ENCODE data around the gene SNHG17.
"Not testable (repeated sequence)": the region's sequence is repeated elsewhere in the genome, so short reads cannot be mapped to it uniquely, and the experiment has no call there.

Gene SNHG17

DNA sequence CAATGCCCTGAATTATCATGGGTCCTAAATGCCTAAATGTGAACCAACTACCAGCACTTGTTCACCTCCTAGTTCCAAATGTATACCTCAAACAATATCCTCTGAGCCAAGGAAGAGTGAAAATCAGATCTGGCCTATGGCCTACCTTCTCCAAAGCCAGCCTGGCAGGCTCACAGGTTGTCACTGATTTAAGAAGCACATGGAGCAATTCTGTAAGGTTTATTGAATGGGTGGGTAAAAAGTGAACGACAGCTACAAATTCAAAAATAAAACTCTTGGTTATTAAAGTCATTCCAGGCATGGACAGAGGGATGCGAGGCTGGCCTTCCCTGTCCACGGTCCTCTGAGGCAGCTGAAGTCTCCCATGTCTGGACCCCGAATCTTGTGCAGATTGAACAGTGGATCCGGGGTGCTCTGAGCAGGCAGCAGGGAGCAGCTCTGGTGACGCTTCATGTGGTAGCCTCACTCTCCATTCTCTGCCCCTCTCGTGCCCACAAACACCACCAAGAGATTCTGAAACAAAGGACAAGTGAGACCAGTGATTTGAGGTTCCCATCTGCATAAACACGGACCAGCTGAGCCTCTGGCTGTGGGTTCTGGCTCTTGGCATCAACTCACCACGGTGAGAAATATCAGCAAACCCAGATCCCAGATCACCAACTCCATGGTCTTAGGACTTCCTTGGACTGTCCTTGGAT, 14.6 kb downstream of the SNHG17 start:
- no peak for DNase-seq (ENCODE audit: low read depth in 3 of 3)

DNA sequence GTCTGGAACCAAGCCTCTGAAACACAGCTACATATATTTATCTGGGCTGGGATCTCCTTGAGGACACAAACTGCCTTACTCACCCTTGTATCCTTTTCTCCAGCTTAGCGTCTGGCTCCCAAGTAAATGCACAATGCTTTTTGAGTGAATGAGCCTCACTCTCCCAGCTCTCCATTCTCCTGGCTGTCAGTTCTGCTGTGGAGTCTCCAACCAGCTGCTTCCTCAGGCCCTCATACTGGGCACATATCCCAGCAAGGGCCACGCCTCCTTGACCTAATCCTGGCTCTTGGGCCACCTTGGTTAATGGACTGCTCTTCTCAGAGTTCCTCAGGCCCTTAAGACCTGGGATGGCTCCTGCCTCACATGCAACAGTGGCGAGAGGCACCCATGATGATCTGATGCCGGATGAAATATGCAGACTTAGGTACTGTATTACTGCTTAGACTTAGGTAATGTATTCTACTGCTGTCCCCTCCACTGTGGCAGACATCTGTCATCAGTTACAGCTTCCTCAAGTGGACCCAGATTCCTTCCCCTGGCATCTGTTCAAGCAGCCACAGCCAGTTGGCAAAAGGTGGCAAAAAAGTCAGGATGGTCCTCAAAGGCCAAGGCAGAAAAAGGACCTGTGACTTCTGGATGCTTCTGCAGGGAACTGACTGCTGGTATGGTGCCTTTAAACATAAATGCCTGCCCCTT, 16.5 kb downstream of the SNHG17 start:
- no peak for DNase-seq (ENCODE audit: low read depth in 3 of 3)

DNA sequence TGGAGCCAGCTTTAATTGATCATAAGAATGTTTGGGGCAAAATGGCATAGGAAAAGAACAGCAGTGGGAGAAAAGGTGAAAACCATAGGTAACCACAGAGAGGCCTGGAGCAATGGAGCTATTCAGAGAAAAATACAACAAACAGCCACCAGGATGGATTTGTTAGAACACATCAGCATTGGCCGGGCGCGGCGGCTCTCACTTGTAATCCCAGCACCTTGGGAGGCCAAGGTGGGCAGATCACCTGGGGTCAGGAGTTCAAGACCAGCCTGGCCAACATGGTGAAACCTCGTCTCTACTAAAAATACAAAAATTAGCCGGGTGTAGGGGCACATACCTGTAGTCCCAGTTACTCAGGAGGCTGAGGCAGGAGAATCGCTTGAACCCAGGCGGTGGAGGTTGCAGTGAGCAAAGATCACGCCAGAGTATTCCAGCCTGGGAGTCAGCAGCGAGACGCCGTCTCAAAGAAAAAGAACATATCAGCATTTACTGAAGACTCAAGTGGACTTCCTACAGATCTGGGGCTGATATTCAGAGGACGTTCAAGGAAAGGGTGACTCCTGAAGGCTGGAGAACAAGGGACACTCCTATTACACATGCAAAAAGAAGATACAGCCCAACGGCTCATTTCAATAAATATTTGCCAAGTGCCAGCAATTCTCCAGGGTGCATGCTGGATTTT, 20.2 kb downstream of the SNHG17 start:
- no peak for DNase-seq (ENCODE audit: low read depth in 3 of 3)

DNA sequence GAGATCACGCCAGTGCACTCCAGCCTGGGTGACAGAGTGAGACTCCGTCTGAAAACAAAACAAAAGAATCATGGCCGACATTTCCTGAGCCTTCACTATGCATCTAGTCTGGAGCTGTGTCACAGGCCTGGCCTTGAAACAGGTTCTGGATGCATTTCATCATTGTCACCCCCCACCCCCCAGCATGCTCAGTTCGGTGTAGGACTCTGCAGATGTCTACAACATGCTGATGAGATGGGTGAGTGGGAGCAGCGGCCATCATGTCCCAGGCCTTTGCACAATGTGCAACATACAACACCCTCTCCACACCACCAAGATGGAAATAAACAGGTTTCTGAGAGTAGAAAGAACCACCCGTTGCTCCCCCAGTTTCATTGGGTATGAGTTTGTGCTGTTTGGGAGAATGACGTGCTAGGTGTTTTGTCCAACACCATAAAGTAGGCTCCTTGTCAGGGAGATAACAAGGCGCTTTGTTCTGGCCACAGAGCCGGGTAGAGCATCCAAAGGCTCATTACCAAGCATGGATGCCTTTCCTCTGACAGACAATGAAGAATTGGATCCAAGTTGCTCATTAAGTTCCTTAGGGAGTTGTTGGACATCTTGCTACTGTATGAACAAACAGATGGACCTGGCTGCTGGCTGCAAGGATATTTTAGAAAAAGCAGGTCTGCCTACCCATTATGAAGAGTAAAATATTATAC, 22.1 kb downstream of the SNHG17 start:
- no peak for DNase-seq (ENCODE audit: low read depth in 3 of 3)

DNA sequence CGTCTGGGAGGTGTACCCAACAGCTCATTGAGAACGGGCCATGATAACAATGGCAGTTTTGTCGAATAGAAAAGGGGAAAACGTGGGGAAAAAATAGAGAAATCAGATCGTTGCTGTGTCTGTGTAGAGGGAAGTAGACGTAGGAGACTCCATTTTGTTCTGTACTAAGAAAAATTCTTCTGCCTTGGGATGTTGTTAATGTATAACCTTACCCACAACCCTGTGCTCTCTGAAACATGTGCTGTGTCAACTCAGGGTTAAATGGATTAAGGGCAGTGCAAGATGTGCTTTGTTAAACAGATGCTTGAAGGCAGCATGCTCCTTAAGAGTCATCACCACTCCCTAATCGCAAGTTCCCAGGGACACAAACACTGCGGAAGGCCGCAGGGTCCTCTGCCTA, 27.3 kb downstream of the SNHG17 start:
- not testable (repeated sequence) for DNase-seq (ENCODE audit: low read depth in 3 of 3)

DNA sequence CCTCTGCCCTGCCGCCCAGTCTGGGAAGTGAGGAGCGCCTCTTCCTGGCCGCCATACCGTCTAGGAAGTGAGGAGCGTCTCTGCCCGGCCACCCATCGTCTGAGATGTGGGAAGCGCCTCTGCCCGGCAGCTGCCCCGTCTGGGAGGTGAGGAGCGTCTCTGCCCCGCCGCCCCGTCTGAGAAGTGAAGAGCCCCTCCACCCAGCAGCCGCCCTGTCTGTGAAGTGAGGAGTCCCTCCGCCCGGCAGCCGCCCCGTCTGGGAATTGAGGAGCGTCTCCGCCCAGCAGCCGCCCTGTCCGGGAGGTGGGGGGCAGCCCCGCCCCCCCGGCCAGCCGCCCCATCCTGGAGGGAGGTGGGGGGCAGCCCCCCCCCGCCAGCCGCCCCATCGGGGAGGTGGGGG, 27.8 kb downstream of the SNHG17 start:
- no peak for DNase-seq (ENCODE audit: low read depth in 3 of 3)

DNA sequence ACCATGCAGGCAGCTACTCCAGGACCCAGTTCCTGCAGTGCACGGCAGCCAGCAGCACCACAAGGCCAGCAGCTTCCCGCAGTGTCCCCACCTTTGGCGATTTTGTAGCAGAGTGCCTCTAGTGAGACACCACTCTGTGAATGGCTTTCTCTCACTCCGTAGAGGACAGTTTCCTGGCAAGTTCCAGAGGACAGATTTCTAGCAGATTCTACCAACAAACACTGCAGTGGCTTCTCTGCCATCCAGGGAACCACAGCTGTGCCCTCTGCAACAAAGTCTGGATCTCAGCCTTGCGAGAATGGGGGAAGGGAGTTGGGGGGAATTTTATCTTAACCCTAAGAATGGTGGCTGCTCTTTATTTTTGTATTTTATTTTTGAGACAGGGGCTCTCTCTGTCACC, 28.7 kb downstream of the SNHG17 start:
- no peak for DNase-seq (ENCODE audit: low read depth in 3 of 3)

DNA sequence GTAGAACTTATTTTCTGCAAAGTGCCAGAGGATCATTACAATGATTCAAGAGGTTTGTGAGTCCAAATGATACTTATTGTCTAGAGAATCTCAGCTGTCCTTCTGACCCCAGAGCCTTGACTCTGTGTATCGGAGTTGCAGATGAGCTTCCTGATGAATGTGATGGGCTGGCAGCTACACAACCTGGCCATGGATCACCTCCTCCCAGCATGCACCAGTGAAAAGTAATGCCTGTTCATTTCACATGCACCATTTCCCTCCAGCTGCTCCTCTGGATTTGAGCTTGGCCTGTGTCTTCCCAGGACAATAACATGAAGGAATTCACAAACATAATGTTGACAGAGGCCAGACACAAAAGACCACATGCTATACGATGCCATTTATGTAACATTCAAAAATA, 30.0 kb downstream of the SNHG17 start:
- no peak for DNase-seq (ENCODE audit: low read depth in 3 of 3)

DNA sequence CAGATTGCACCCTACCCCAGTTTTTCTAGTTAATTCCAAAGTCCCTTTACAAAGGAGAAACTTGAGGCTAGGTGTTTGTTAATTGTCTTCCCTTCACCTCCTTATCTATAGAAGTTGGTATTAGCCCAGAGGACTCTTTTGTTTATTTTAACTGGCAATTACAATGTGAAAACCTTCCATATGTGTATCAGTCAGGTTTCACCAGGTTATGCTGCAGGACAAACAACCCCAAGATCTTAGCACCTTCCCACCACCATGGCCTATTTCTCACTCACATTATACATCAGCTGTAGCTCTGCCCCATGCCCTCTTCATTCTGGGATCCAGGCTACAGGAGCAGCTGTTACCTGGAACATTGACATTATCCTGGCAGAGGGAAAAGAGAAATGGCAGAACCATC, 31.1 kb downstream of the SNHG17 start:
- DNase-seq (ENCODE audit: low read depth in 3 of 3), result no peak

DNA sequence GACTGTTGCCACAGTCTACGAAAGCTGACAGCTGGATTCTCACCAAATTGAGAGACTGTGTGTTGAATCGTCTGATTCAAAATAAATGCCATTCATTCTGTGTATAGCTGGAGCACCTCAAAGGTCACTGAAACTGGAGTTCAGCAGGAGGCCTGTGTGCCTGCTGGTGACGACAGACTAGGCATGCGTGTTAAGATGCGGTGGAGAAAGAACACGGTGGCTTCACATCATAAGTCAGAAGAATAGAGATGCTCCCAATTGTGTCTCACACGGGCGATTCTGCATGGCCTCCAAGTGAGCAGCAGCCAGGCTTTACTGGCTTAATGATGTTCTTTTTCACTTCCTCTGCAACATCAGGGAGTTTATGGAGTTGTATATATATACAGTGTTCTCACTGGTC, 32.3 kb downstream of the SNHG17 start:
- DNase-seq (ENCODE audit: low read depth in 3 of 3), result no peak

DNA sequence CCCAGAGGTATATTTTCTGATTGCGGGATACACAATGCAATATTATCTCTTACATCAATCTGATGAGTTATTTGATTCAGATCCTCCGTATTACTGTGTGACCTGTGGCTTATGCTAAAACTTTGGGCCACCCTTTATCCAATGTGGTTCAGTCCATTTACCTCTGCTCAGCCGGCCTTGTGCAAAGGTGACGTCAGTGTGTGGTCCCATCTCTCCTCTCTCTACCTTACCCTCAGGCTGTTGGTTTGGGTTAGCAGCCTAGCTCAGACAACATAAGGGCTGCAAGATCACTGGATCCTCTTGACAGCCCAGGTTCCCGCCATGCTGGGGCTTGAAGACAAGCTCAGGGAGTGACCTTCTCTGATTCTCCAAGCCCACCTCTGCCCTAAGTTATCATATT, 33.0 kb downstream of the SNHG17 start:
- no peak for DNase-seq (ENCODE audit: low read depth in 3 of 3)

DNA sequence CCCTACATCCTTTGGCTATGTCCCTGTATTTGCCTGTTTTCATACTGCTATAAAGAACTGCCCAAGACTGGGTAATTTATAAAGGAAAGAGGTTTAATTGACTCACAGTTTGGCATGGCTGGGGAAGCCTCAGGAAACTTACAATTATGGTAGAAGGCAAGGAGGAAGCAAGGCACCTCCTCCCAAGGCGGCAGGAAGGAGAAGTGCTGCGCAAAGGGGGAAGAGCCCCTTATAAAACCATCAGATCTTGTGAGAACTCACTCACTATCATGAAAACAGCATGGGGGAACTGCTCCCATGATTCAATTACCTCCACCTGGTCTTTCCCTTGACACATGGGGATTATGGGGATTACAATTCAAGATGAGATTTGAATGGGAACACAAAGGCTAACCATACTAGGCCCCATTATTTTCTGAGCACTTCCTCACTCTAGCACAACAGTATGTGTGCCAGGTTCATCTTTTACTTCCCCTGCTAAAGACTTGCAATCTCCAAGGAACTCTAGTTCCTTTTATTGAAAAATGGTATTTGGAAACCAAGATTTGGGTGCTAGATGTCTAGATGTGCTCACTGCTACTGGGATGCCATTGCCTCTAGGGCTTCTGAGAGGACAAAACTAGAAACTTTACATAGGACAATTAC, 39.3 kb downstream of the SNHG17 start:
- not testable (repeated sequence) for DNase-seq (ENCODE audit: low read depth in 3 of 3)

DNA sequence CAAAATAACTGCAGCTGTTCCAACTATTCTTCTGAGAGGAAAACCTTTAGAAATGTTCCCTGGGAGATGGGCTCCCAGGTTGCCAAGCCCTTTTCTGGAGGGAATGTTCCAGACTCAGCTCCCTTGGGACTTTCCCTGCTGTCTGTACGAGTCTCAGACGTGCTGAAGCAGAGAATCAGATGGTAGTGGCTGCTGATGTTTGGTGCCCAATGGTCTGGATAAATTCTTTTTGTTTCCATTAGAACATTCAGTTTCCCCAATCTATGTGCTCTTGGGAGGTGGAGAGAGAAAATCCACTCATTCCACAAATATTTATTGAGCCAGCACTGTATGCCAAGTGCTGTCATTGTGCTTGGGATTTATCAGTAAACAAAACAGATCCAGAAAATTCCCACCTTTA, 40.0 kb downstream of the SNHG17 start:
- DNase-seq (ENCODE audit: low read depth in 3 of 3), result no peak

DNA sequence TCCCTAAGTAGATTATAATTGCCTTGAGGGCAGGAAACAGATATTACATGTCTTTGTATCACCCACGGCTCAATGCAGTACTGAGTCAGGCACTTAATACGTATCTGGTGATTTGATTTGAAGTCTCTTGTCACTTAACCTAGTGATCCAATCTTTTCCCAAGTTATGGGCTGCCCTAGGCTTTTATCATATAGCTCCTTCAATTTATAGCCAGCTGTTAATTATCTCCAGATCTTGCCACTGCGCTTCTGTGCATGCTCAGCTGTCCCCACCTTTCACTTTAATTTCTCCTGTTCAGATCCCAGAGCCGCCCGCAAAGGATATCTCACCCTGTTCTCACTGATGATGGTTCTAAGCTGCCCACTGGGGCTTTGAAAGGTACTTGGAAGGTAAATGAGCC, 41.9 kb downstream of the SNHG17 start:
- no peak for DNase-seq (ENCODE audit: low read depth in 3 of 3)

DNA sequence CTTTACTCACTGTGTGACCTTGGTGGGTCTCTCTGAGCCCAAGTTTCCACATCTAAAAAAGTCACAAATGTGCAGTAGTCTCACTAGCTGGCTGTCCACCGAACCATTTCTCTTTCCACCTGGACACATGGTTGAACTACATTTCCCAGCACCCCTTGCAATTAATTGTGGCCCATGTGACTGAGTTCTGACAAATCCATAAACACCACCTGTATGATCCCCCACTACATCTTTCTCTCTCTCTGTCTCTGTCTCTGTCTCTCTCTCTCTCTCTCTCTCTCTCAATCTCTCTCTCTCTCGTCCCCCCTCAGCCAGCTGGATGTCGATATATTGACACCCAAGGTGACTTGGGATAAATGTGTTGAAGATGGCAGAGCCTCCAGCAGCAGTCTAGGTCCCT, 42.8 kb downstream of the SNHG17 start:
- DNase-seq (ENCODE audit: low read depth in 3 of 3), result no peak

DNA sequence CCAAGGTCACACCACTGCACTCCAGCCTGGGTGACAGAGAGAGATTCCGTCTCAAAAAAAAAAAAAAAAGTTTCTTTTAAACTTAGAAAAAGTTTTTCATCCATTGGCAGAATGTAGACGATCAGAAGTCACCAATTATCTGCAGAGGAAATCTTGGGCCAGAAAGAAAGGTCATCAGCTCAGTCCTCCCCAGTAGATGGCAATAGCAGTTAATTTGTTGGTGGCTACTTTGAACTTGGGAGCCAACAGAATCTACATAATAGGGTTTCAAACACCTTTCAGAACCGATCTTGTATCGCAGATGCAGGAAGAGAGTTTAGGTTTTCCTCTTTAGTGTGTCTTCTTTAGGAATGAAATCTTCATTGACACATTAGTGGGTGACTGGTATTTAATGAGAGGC, 47.2 kb downstream of the SNHG17 start:
- DNase-seq (ENCODE audit: low read depth in 3 of 3), result no peak

DNA sequence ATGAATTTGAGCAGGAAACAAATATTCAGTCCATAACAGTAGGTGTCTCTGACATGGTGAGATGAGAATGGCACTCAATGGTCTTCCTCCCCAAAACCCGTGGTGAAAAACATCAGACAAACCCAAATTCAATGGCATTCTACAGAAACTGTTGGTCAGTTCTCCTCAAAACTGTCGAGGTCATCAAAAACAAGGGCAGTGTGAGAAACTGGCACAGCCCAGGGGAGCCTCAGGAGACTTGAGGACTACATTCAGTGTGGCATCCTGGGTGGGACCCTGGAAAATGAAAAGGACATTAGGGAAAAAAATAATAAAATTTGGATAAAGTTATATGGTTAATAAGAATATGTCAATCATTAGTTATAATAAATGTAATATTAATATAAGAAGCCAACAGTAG, 48.3 kb downstream of the SNHG17 start:
- DNase-seq (ENCODE audit: low read depth in 3 of 3), result no peak

DNA sequence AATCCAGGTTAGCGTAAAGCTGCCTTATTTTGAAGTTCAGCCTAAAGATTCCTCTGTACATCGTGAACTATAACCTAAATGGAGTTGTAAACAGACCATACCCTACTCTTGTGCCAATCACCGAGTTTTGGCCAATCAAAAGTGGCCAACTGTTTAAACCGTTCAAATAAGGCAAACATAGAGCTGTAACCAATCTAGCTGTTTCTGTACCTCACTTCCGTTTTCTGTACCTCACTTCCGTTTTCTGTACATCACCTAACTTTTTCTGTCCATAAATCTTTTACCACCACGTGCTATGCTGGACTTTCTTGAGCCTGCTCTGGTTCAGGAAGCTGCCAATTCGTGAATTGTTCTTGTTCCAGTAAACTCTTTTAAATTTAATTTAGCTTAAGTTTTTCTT, 49.1 kb downstream of the SNHG17 start:
- DNase-seq (ENCODE audit: low read depth in 3 of 3), result no peak

DNA sequence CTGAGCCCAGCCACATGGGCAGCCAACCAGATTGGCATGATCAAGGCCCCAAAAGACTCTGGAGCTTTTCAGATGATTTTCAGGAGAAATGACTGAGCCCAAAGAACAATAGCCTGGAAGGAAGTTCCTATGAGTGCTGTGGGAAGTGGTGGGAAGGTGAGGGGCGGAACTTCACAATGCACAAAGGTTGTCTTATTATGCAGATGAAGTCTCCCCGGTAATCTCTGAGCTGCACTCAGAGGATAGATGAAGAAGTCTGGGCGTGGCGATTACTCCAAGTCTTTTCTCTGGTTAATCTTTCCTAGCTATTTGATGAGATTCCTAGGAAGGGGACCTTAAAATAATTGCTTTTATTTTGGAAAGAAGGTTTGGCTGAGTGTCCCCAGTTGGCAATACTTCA, 52.0 kb downstream of the SNHG17 start:
- DNase-seq (ENCODE audit: low read depth in 3 of 3), result no peak

DNA sequence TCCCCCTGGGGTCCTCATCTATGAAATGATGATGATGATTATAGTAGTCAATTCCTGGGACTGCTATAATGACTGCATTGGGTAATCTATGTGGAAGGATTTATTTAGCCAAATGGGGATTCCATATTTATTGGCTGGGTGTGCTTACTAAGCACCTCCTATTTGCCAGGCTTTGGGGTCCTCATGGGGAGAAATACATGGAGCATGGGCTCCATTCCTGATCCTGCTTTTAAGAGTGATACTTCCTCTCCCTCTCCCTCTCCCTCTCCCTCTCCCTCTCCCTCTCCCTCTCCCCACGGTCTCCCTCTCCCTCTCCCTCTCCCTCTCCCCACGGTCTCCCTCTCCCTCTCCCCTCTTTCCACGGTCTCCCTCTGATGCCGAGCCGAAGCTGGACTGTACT, 57.3 kb downstream of the SNHG17 start:
- not testable (repeated sequence) for DNase-seq (ENCODE audit: low read depth in 3 of 3)

DNA sequence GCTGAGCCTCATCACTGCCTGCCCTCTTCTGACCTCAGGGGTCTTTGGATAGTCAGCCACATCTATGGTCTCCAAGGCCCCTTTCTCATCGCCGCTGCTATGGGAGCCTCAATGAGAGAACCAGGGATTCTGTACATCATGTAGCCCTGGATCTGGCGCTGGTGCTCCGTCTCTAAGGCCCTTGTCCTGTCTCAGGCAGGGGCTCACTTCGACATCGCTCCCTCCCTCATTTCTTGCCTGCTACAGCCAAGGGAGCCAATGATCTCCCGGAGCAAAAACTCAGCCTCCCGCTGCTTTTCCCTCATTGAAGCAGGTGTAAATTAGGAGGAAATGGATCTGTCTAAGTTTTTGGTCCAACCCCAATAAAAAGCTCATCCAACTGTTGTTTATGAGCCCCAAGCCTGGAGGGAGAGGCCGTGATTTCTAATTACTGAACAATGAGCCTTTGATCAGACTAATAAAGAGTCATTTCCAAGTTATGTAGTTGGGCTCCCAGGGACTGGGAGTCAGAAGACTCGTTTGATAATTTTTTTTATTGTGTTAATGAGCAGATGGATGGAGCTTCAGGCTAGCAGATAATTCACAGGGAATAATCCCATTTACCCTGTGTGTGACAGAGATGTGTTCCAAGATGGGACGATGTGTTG, 58.0 kb downstream of the SNHG17 start:
- DNase-seq (ENCODE audit: low read depth in 3 of 3), result no peak

DNA sequence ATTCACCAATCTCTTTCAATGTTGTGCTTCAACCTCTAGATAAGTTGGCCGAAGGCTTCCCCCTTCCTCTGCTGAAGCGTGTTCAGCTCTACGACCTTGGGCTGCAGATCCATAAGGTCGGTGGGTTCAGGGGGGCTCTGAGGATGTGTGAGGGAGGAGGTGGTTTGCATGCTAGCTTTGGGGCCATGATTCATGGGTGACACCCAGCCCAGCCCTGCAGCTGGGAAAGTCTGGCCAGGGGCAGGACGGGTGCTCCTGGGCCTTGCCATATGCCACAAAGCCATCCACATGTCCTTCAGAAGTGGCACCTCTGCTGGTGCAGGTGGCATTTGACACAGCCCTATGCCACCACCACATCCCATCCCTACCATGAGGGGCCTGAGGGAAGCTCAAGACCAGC, 61.2 kb downstream of the SNHG17 start:
- no peak for DNase-seq (ENCODE audit: low read depth in 3 of 3)

Measured in stimulated activated CD4-positive, alpha-beta T cell treated with anti-CD3 and anti-CD28 coated beads, TNF-alpha, amount 100 ng/mL, for 24 hours (primary cell).